ENCODE results near the gene MYH4. TPM values are rescaled to one million over a fixed set of nuclear protein-coding genes. Genes with fewer than 3 reads are reported as not detected.

The MYH4 gene
- total RNA-seq (2014; rRNA removed; shearing (Covaris generic)) = not detected in 2 replicates
- not detected in 2 replicates for polyA plus RNA-seq (2015; cell fraction: cytosol; rRNA removed)
- not detected in 2 replicates for polyA plus RNA-seq (2015; cell fraction: nucleus; rRNA removed)

- in situ Hi-C loops (cut with HindIII; ENCODE audit: low pct_unique_long_range_greater_than_20kb, low sequenced_read_pairs) = no loop called here
- no peak for DNase-seq (ENCODE audit: low read depth, low spot score)
These were observed at the start of gene MYH4 for GRCh38 chr17:10469459-10469858. Gene MYH4 (minus strand): TSS chr17:10469559. CDS start chr17:10466745, 2,814 bp downstream.

DNA sequence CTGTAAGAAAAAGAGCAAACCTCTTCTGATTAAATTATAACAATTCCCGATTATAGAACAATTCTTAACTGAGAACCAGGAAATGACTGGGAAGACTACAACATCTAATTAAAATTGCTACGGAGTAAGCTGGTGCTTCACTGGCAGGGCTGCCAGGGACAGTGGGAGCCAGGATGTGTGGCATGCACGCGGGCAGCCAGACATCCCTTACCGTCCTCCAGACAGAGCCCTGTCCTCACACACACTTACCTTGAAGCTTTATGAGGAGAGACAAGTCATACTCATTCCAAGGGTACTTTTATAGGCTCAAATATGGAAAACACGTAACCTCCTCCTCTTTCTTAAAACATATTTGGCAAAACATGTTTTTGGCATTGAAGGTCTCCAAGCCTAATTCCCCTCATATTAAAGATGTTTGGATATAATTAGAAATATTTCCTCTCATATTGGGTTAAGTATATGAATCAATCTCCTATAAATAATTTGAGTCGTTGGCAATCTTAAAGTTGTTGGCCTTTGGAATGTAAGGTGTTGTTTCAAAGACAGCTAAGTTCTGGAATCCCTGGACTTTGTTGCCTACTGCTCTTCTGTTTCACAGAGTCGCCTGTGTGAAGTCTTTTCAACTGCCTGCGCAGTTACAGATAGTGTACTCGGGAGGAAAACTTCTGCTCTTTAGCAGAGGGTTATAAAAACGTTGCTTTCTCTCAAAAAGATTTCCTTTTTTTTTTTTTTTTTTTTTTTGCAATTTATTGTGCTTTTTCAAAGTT, 49.1 kb upstream of the MYH4 start, which contains the start of gene MYH1:
TSS of gene MYH1 (minus strand) at position 272 of the 767 bp plus-strand sequence. CDS start 1,900 bp downstream, outside the sequence.
- no peak for DNase-seq (ENCODE audit: low read depth, low spot score)
- in situ Hi-C loops (cut with HindIII; ENCODE audit: low pct_unique_long_range_greater_than_20kb, low sequenced_read_pairs) = no loop called here

DNA sequence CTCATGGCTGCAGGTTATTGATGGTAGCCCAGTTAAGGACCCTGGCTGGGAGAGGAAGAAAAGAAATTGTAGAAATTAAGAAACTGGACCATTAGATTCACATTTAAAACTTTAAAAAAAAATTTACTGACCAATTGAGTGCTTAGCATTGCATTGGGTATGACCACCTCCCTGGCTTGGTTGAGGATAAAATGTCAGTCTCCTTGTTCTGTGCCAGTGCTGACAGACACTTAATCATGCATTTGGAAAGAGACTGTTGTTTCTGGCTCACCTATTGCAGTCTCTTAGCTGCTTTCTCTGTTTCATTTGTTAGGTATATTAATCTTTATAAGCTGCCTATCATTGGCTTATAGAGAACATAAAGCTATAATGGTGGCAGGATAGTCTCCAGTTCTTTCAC, 47.3 kb upstream of the MYH4 start:
- no peak for DNase-seq (ENCODE audit: low read depth, low spot score)
- in situ Hi-C loops (cut with HindIII; ENCODE audit: low pct_unique_long_range_greater_than_20kb, low sequenced_read_pairs) = no loop called here

GRCh38 chr17:10516065-10516464, 46.7 kb upstream of the MYH4 start:
- DNase-seq (ENCODE audit: low read depth, low spot score) = no peak
- in situ Hi-C loops (cut with HindIII; ENCODE audit: low pct_unique_long_range_greater_than_20kb, low sequenced_read_pairs) = no loop called here

- in situ Hi-C loops (cut with HindIII; ENCODE audit: low pct_unique_long_range_greater_than_20kb, low sequenced_read_pairs) = no loop called here
- no peak for DNase-seq (ENCODE audit: low read depth, low spot score)
These were observed 44.1 kb upstream of the MYH4 start for GRCh38 chr17:10513299-10514067.

- DNase-seq (ENCODE audit: low read depth, low spot score) = no peak
- in situ Hi-C loops (cut with HindIII; ENCODE audit: low pct_unique_long_range_greater_than_20kb, low sequenced_read_pairs) = no loop called here
These were observed 43.5 kb upstream of the MYH4 start for GRCh38 chr17:10512856-10513255.

- DNase-seq (ENCODE audit: low read depth, low spot score) = no peak
- in situ Hi-C loops (cut with HindIII; ENCODE audit: low pct_unique_long_range_greater_than_20kb, low sequenced_read_pairs) = no loop called here
These were observed 30.6 kb upstream of the MYH4 start for GRCh38 chr17:10499950-10500349.

DNA sequence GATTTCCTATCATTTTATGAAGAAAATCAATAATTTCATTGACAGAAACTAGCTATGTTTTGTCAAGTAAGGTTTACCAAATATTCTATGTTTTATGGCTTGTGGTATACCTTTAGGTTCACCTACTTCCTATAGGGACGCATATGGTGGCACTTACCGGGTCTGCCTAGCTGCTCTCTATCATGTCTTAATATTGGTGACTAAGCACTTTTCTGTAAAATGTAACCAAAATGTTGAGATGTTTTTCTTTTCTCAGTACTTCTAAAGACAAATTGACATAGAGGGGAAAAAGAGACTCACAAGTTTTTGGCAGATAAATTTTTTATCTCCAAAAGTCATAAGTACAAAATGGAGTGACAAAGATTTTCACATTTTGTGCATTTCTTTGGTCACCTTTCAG, 22.6 kb upstream of the MYH4 start:
- DNase-seq (ENCODE audit: low read depth, low spot score) = no peak
- in situ Hi-C loops (cut with HindIII; ENCODE audit: low pct_unique_long_range_greater_than_20kb, low sequenced_read_pairs) = no loop called here

DNA sequence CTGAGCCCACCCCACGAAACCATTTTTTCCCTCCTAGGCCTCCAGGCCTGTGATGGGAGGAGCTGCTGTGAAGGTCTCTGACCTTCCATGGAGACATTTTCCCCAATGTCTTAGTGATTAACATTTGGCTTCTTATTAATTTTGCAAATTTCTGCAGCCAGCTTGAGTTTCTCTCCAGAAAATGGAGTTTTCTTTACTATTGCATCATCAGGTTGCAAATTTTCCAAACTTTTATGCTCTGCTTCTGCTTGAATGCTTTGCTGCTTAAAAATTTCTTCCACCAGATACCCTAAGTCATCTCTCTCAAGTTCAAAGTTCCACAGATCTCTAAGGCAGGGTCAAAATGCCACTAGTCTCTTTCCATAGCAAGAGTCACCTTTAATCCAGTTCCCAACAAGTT, 12.9 kb upstream of the MYH4 start:
- no peak for DNase-seq (ENCODE audit: low read depth, low spot score)
- in situ Hi-C loops (cut with HindIII; ENCODE audit: low pct_unique_long_range_greater_than_20kb, low sequenced_read_pairs) = no loop called here

- DNase-seq (ENCODE audit: low read depth, low spot score) = no peak
These were observed 8.3 kb upstream of the MYH4 start for GRCh38 chr17:10477701-10478100.

DNA sequence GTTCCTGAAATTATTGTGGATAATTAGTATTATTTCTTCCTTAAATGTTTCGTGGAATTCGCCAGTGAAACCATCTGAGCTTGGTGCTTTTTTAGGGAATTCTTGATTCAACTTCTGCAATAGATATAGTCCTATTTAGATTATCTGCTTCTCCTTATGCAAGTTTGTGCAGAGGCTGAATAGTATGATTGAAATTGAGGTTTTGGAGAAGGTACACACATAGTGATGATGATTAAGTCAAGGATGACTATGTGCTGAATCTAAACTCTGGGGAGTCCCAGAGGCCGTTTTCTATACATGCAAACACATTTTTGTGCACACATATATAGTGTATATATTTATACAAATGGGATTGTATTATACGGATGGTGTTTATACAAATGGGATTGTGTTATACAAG, 5.2 kb upstream of the MYH4 start:
- DNase-seq (ENCODE audit: low read depth, low spot score) = no peak
- in situ Hi-C loops (cut with HindIII; ENCODE audit: low pct_unique_long_range_greater_than_20kb, low sequenced_read_pairs) = no loop called here

More at GRCh38 chr17:10477701-10478100, 8.3 kb upstream of the MYH4 start:
- in situ Hi-C loops (cut with HindIII; ENCODE audit: low pct_unique_long_range_greater_than_20kb, low sequenced_read_pairs) = no loop called here

- no peak for DNase-seq (ENCODE audit: low read depth, low spot score)
- in situ Hi-C loops (cut with HindIII; ENCODE audit: low pct_unique_long_range_greater_than_20kb, low sequenced_read_pairs) = no loop called here
These were observed 2.5 kb upstream of the MYH4 start for GRCh38 chr17:10471858-10472257.

GRCh38 chr17:10463402-10463801, 6.0 kb downstream of the MYH4 start:
- no peak for DNase-seq (ENCODE audit: low read depth, low spot score)
- in situ Hi-C loops (cut with HindIII; ENCODE audit: low pct_unique_long_range_greater_than_20kb, low sequenced_read_pairs) = no loop called here

- in situ Hi-C loops (cut with HindIII; ENCODE audit: low pct_unique_long_range_greater_than_20kb, low sequenced_read_pairs) = no loop called here
- no peak for DNase-seq (ENCODE audit: low read depth, low spot score)
These were observed 9.3 kb downstream of the MYH4 start for GRCh38 chr17:10460062-10460461.

GRCh38 chr17:10458701-10459100, 10.7 kb downstream of the MYH4 start:
- no peak for DNase-seq (ENCODE audit: low read depth, low spot score)
- in situ Hi-C loops (cut with HindIII; ENCODE audit: low pct_unique_long_range_greater_than_20kb, low sequenced_read_pairs) = no loop called here

DNA sequence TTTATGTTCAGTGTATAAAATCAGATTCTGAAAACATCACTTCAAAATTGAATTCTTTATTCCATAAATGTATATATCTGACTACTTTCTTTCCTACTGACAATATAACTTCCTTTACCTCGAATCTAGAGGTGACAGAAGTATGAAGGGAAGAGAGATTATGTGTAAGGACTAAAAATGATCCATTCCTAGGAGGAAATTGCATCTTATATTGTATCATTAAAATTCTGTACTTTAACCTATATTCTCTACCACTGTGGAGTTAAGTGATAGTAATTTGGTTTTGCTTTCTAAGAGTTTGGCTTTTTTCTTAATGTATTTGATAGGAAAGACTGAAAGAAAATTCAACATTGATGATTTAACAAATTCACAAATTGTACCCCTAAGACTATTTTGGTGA, 11.4 kb downstream of the MYH4 start:
- no peak for DNase-seq (ENCODE audit: low read depth, low spot score)
- in situ Hi-C loops (cut with HindIII; ENCODE audit: low pct_unique_long_range_greater_than_20kb, low sequenced_read_pairs) = no loop called here

GRCh38 chr17:10447026-10447931, 22.1 kb downstream of the MYH4 start:
- no peak for DNase-seq (ENCODE audit: low read depth, low spot score)

GRCh38 chr17:10439816-10440215, 29.5 kb downstream of the MYH4 start:
- in situ Hi-C loops (cut with HindIII; ENCODE audit: low pct_unique_long_range_greater_than_20kb, low sequenced_read_pairs) = no loop called here
- DNase-seq (ENCODE audit: low read depth, low spot score) = no peak

More at GRCh38 chr17:10447026-10447931, 22.1 kb downstream of the MYH4 start:
- in situ Hi-C loops (cut with HindIII; ENCODE audit: low pct_unique_long_range_greater_than_20kb, low sequenced_read_pairs) = no loop called here

Measured in SK-MEL-5 (cell line).